HS-27A (cell line): ENCODE measurements around the gene ABT1.
A peak's percentile ranks its signal among the peaks of the same experiment; 100 is the strongest.
"Not testable (repeated sequence)": the region's sequence is repeated elsewhere in the genome, so short reads cannot be mapped to it uniquely, and the experiment has no call there.

Source experiments
- DNase-seq: peaks from one replicate; pipeline ENCODE4 v3.0.0-alpha.2; 2012; ENCODE audit warnings: low read depth, missing footprints

Gene ABT1

GRCh38 chr6:26596579-26597388 is at the start of gene ABT1:
Gene ABT1, plus strand, starts transcription at chr6:26596953. Its CDS starts 30 bp downstream, at chr6:26596983.
- peak; percentile 98 for DNase-seq

- DNase-seq: not testable (repeated sequence)
Observed at GRCh38 chr6:26547363-26547762, 49.4 kb upstream of the ABT1 start.

- no peak for DNase-seq
Observed at GRCh38 chr6:26550250-26550993, 46.3 kb upstream of the ABT1 start.

- no peak for DNase-seq
Observed at GRCh38 chr6:26552205-26552604, 44.5 kb upstream of the ABT1 start.

GRCh38 chr6:26552640-26553188 is 44.0 kb upstream of the ABT1 start:
- DNase-seq: no peak

- DNase-seq: no peak
Observed at GRCh38 chr6:26553264-26553634, 43.5 kb upstream of the ABT1 start.

GRCh38 chr6:26553635-26554446 is 42.9 kb upstream of the ABT1 start:
- DNase-seq: no peak

- DNase-seq: no peak
Observed at GRCh38 chr6:26554447-26554696, 42.4 kb upstream of the ABT1 start.

- no peak for DNase-seq
Observed at GRCh38 chr6:26554697-26555504, 41.9 kb upstream of the ABT1 start.

GRCh38 chr6:26555505-26556262 is 41.1 kb upstream of the ABT1 start:
- no peak for DNase-seq

- peak; percentile 95 for DNase-seq
Observed at GRCh38 chr6:26556263-26557070, 40.3 kb upstream of the ABT1 start.

GRCh38 chr6:26561533-26562466 is 35.0 kb upstream of the ABT1 start:
- DNase-seq: no peak

GRCh38 chr6:26563488-26563887 is 33.3 kb upstream of the ABT1 start:
- DNase-seq: no peak

- DNase-seq: peak; percentile 91
Observed at GRCh38 chr6:26568601-26569432, 27.9 kb upstream of the ABT1 start.

GRCh38 chr6:26569433-26569764 is 27.4 kb upstream of the ABT1 start:
- no peak for DNase-seq

- no peak for DNase-seq
Observed at GRCh38 chr6:26570027-26570809, 26.5 kb upstream of the ABT1 start.

- peak; percentile 92 for DNase-seq
Observed at GRCh38 chr6:26571592-26572296, 25.0 kb upstream of the ABT1 start.
